PC-9 (cell line): ENCODE data around the gene FOXJ1. TPM values are rescaled to one million over a fixed set of nuclear protein-coding genes. Genes with fewer than 3 reads are reported as not detected.

Experiments used
- BruUV-seq: library from RNA; stranded (reverse); fragments of 400-500 nt; replicated peaks from 2 replicates; lab custom pipeline; 2021; lab: Mats Ljungman, UMichigan
- CTCF ChIA-PET: fragments of 300-600 bp; sonication (Branson Sonifier 250); formaldehyde crosslinking; loops from one replicate; lab custom pipeline; 2022; ENCODE audit warnings: antibody characterized with exemption; lab: Charles Lee
- POLR2A ChIA-PET: fragments of 300-600 bp; sonication (Branson Sonifier 250); formaldehyde crosslinking; loops from one replicate; lab custom pipeline; 2022; ENCODE audit warnings: antibody characterized with exemption; ENCODE audit not compliant: unreplicated experiment; lab: Charles Lee
- DNase-seq, 2 experiments: peaks; one replicate each; pipeline versions ENCODE4 v3.0.0 to v3.0.0-alpha.2; 2015 to 2022; ENCODE audit warnings: mixed read lengths in 1 of 2
- H2AFZ ChIP-seq: fragments of 200-600 bp; sonication (generic); 2 replicates; pipeline ENCODE4 v1.8.1; 2017; ENCODE audit warnings: antibody characterized with exemption
- H3F3A ChIP-seq: fragments of 200-600 bp; sonication (generic); 2 replicates; pipeline ENCODE4 v1.8.1; 2017; ENCODE audit warnings: antibody characterized with exemption, mild to moderate bottlenecking, low read depth; ENCODE audit not compliant: insufficient read depth
- H3K27ac ChIP-seq: fragments of 200-600 bp; sonication (generic); 2 replicates; pipeline ENCODE4 v1.6.1; 2016; ENCODE audit warnings: mixed run types
- H3K27me3 ChIP-seq: fragments of 200-600 bp; sonication (generic); 2 replicates; pipeline ENCODE4 v1.6.1; 2016; ENCODE audit warnings: low read depth, mixed run types; ENCODE audit not compliant: insufficient read depth
- H3K36me3 ChIP-seq: fragments of 200-600 bp; sonication (generic); 2 replicates; pipeline ENCODE4 v1.6.1; 2016; ENCODE audit warnings: low read depth, mixed run types
- H3K4me1 ChIP-seq: fragments of 200-600 bp; sonication (generic); replicated peaks from 2 replicates; pipeline ENCODE4 v1.6.1; 2016; ENCODE audit warnings: mixed run types; ENCODE audit not compliant: insufficient read depth
- H3K4me2 ChIP-seq: fragments of 200-600 bp; sonication (generic); 2 replicates; pipeline ENCODE4 v1.6.1; 2017; ENCODE audit warnings: mixed run types
- H3K4me3 ChIP-seq: fragments of 200-600 bp; sonication (generic); 2 replicates; pipeline ENCODE4 v1.6.1; 2016; ENCODE audit warnings: mixed run types
- H3K79me2 ChIP-seq: fragments of 200-600 bp; sonication (generic); 2 replicates; pipeline ENCODE4 v1.6.1; 2017; ENCODE audit warnings: low read depth, mixed run types
- H3K9me2 ChIP-seq: fragments of 200-600 bp; sonication (generic); 2 replicates; pipeline ENCODE4 v1.8.1; 2017; ENCODE audit warnings: mild to moderate bottlenecking; ENCODE audit not compliant: insufficient read depth
- H3K9me3 ChIP-seq: fragments of 200-600 bp; sonication (generic); 2 replicates; pipeline ENCODE4 v1.8.1; 2016; ENCODE audit warnings: low read depth; ENCODE audit not compliant: insufficient read depth
- H4K20me1 ChIP-seq: fragments of 200-600 bp; sonication (generic); 2 replicates; pipeline ENCODE4 v1.8.1; 2017; ENCODE audit not compliant: insufficient read depth
- CTCF ChIP-seq: fragments of 200-600 bp; sonication (generic); conservative IDR thresholded peaks from 2 replicates; pipeline ENCODE4 v1.6.1; 2017; ENCODE audit warnings: mixed run types, antibody characterized with exemption, mild to moderate bottlenecking, moderate library complexity
- EZH2 ChIP-seq: fragments of 200-600 bp; sonication (generic); IDR thresholded peaks from 2 replicates; pipeline ENCODE4 v1.8.0; 2017; ENCODE audit warnings: antibody characterized with exemption, low read depth
- intact Hi-C: fragments of 100-400 bp; cut with micrococcal nuclease; formaldehyde crosslinking; loops from one replicate; pipeline ENCODE4 v1.10.0; 2022; ENCODE audit not compliant: unreplicated experiment
- total RNA-seq: library from RNA; stranded (reverse); gene quantifications from 2 replicates; pipeline ENCODE4 v1.2.3, GENCODE V29; 2021

FOXJ1 gene
- total RNA-seq, 1 experiment from 2014 or later = 23.7 TPM

GRCh38 chr17:76182016-76182764, 41.1 kb upstream of the FOXJ1 start:
- Histone ChIP-seq H3K27me3 (no peaks in the 10 kb centered on the region), H3K4me1 (0 out of 2 replicates have a peak, but pooled peaks cover 5% of the 10 kb centered on the region), H4K20me1 (no peaks in the 10 kb centered on the region), H3K79me2 (no peaks in the 10 kb centered on the region), H3K9me2 (no peaks in the 10 kb centered on the region), H3K4me3 (no peak overlapping the region), H3K4me2 (no peak overlapping the region), H2AFZ (no peak overlapping the region), H3K9me3 (no peaks in the 10 kb centered on the region), H3F3A (no peaks in the 10 kb centered on the region), H3K36me3 (no peaks in the 10 kb centered on the region), H3K27ac (no peak overlapping the region)
- DNase-seq = peak; percentile 67 to 85
- no peak for TF ChIP-seq EZH2
- TF ChIP-seq CTCF = peak; percentile 83
- no TSS peak for BruUV-seq
- intact Hi-C loops = loop anchor here (1.0 to 5.0 kb wide), 2 partner anchors 59 to 95 kb away; no protein-coding TSS in a partner anchor
- ChIA-PET CTCF (interaction anchor here (0.6 to 1.2 kb wide), 9 partner anchors 17 to 267 kb away, joined by 3 to 5 read pairs (median 5); partner anchors contain the start of gene EXOC7), POLR2A (interaction anchor here (0.7 kb wide), 2 partner anchors 68 to 420 kb away, joined by 3 to 15 read pairs; no protein-coding TSS in a partner anchor)

GRCh38 chr17:76179496-76180467, 38.7 kb upstream of the FOXJ1 start:
- Histone ChIP-seq H2AFZ (no peak overlapping the region), H3K4me1 (0 out of 2 replicates have a peak, but pooled peaks cover 5% of the 10 kb centered on the region), H3K9me2 (no peaks in the 10 kb centered on the region), H3K27ac (no peak overlapping the region), H3K4me3 (no peak overlapping the region), H3F3A (no peaks in the 10 kb centered on the region), H3K36me3 (no peaks in the 10 kb centered on the region), H3K4me2 (no peak overlapping the region), H3K9me3 (no peaks in the 10 kb centered on the region), H4K20me1 (no peaks in the 10 kb centered on the region), H3K79me2 (no peaks in the 10 kb centered on the region), H3K27me3 (no peaks in the 10 kb centered on the region)
- CTCF ChIA-PET = interaction anchor here (0.6 to 0.7 kb wide), 2 partner anchors 71 to 129 kb away, joined by 3 to 4 read pairs; no protein-coding TSS in a partner anchor
- BruUV-seq = no TSS peak
- POLR2A ChIA-PET = interaction anchor here (0.6 kb wide), 2 partner anchors 58 to 160 kb away, joined by 3 to 13 read pairs; no protein-coding TSS in a partner anchor
- no peak for DNase-seq
- intact Hi-C loops = loop anchor here (5.0 kb wide), 1 partner anchor 98 kb away; no protein-coding TSS in a partner anchor
- TF ChIP-seq EZH2 (no peak), CTCF (no peak)

- Histone ChIP-seq H3K27ac (no peak overlapping the region), H3K27me3 (no peaks in the 10 kb centered on the region), H3K36me3 (no peaks in the 10 kb centered on the region), H3K9me2 (no peaks in the 10 kb centered on the region), H3F3A (no peaks in the 10 kb centered on the region), H3K79me2 (no peaks in the 10 kb centered on the region), H4K20me1 (no peaks in the 10 kb centered on the region), H3K4me3 (no peak overlapping the region), H3K4me2 (no peak overlapping the region), H2AFZ (no peak overlapping the region), H3K9me3 (no peaks in the 10 kb centered on the region), H3K4me1 (0 out of 2 replicates have a peak, but pooled peaks cover 5% of the 10 kb centered on the region)
- TF ChIP-seq CTCF (no peak), EZH2 (no peak)
- no TSS peak for BruUV-seq
- CTCF ChIA-PET = interaction anchor here (1.1 kb wide), 1 partner anchor 56 kb away, joined by 5 read pairs; no protein-coding TSS in a partner anchor
- POLR2A ChIA-PET = interaction anchor here (0.6 kb wide), 1 partner anchor 164 kb away, joined by 3 read pairs; no protein-coding TSS in a partner anchor
- intact Hi-C loops = no loop called here
- DNase-seq = no peak
Measured at GRCh38 chr17:76178124-76178523, 37.1 kb upstream of the FOXJ1 start.
